ENCODE results near the gene ACSM6. TPM values are rescaled to one million over a fixed set of nuclear protein-coding genes. Genes with fewer than 3 reads are reported as not detected.
"Not testable (repeated sequence)": the region's sequence is repeated elsewhere in the genome, so short reads cannot be mapped to it uniquely, and the experiment has no call there.

The ACSM6 gene
- polyA plus RNA-seq, 1 donor (not counting 4 experiments of a cell fraction or from before 2014, with no cell fraction given), result not detected

DNA sequence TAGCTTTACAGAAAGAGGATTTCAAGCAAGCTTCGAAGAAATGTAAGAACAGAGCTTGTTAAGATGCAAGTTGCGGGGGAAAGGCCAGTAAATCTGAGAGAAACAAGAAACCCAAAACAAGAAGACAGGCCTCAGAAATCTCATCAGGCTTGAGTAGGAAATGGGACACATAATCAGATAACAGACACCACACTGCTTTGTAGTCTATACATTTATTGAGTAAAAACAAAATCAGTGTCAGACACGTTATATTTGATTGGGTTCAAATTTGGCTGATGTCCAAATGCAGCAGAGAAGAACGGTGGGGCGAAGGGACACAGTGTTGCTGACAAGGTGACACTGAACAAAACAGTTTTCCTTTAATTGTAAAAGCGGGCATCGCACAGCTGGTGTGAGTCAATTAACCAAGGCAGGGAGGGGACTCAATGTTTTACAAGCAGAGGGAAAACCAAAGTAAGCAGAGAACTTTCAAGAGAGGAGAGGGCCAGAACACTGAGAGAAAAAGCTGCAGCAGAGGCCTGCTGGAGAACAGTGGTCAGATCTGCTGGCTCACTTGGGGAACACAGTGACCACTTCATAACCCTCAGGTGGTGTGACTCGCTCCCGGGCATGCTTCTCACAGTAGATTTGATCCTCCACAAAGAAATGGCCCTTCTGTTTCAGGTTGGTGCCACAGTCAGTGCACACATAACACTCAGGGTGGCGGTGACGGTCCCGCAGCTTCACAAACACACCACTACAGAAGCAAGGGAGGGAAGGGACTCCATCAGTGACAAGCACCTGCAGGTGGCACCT is 43.5 kb downstream of the ACSM6 start:
- Histone ChIP-seq H3K27ac (ENCODE audit: control insufficient read depth, insufficient read depth, low read length) (peak overlapping the region; percentile 9), H4K20me1 (ENCODE audit: control insufficient read depth, extremely low read depth, insufficient read depth, low read length) (no peaks in the 10 kb centered on the region)
- no peak for DNase-seq (ENCODE audit: low read depth, low spot score)

GRCh38 chr10:95240096-95240495 is 46.1 kb downstream of the ACSM6 start:
- H4K20me1 ChIP-seq (ENCODE audit: control insufficient read depth, extremely low read depth, insufficient read depth, low read length); H3K9ac ChIP-seq (ENCODE audit: control insufficient read depth, extremely low read depth, insufficient read depth, low read length); dilution Hi-C loops (cut with MboI; ENCODE audit: extremely low pct_ligation_motif_present, low sequenced_read_pairs); H3K4me3 ChIP-seq (ENCODE audit: control insufficient read depth in 2 of 3, extremely low read depth in 1 of 3, insufficient read depth in 2 of 3, low read depth in 1 of 3, low read length in 3 of 3); H3K9me1 ChIP-seq (ENCODE audit: control insufficient read depth, extremely low read depth, insufficient read depth, low read length); H3K4me2 ChIP-seq (ENCODE audit: control insufficient read depth, extremely low read depth, insufficient read depth, low read depth, low read length); H2AFZ ChIP-seq (ENCODE audit: control insufficient read depth, low read length); FAIRE-seq; H3K27ac ChIP-seq (ENCODE audit: control insufficient read depth, insufficient read depth, low read length); H3K27me3 ChIP-seq (ENCODE audit: control insufficient read depth, extremely low read depth, insufficient read depth, low read length); DNase-seq (ENCODE audit: low read depth, low spot score); H3K9me3 ChIP-seq (ENCODE audit: control insufficient read depth, low read depth, low read length): not testable (repeated sequence)
- Histone ChIP-seq H3K4me1 (ENCODE audit: control insufficient read depth, extremely low read depth, insufficient read depth, low read length) (peaks cover 11% of the 10 kb centered on the region), H3K79me2 (ENCODE audit: control insufficient read depth, insufficient read depth, low read length) (peaks cover 35% of the 10 kb centered on the region), H3K36me3 (ENCODE audit: control insufficient read depth in 2 of 2, extremely low read depth in 1 of 2, insufficient read depth in 2 of 2, low read length in 2 of 2) (peaks cover 38 to 39% of the 10 kb centered on the region in 2 experiments)

More for the DNA sequence above, 43.5 kb downstream of the ACSM6 start:
- Histone ChIP-seq H3K79me2 (ENCODE audit: control insufficient read depth, insufficient read depth, low read length) (peaks cover 24% of the 10 kb centered on the region), H3K9me1 (ENCODE audit: control insufficient read depth, extremely low read depth, insufficient read depth, low read length) (no peaks in the 10 kb centered on the region), H3K9me3 (ENCODE audit: control insufficient read depth, low read depth, low read length) (no peaks in the 10 kb centered on the region), H3K27me3 (ENCODE audit: control insufficient read depth, extremely low read depth, insufficient read depth, low read length) (no peaks in the 10 kb centered on the region), H3K36me3 (ENCODE audit: control insufficient read depth in 2 of 2, extremely low read depth in 1 of 2, insufficient read depth in 2 of 2, low read length in 2 of 2) (peaks cover 36 to 38% of the 10 kb centered on the region in 2 experiments), H3K4me2 (ENCODE audit: control insufficient read depth, extremely low read depth, insufficient read depth, low read depth, low read length) (no peak overlapping the region), H3K4me1 (ENCODE audit: control insufficient read depth, extremely low read depth, insufficient read depth, low read length) (peaks cover 17% of the 10 kb centered on the region), H3K9ac (ENCODE audit: control insufficient read depth, extremely low read depth, insufficient read depth, low read length) (no peak overlapping the region), H3K4me3 (ENCODE audit: control insufficient read depth in 2 of 3, extremely low read depth in 1 of 3, insufficient read depth in 2 of 3, low read depth in 1 of 3, low read length in 3 of 3) (no peak overlapping the region), H2AFZ (ENCODE audit: control insufficient read depth, low read length) (no peak overlapping the region)
- dilution Hi-C loops (cut with MboI; ENCODE audit: extremely low pct_ligation_motif_present, low sequenced_read_pairs), result no loop called here
- TF ChIP-seq CTCF (optimal IDR thresholded peaks at IDR 0.05 in 1 of 3, IDR thresholded peaks at IDR 0.05 in 1 of 3, conservative IDR thresholded peaks at IDR 0.05 in 1 of 3; ENCODE audit: extremely low read depth in 1 of 3, insufficient read depth in 2 of 3, low read length in 3 of 3) (no peak), EZH2 (IDR thresholded peaks at IDR 0.05; ENCODE audit: low read length) (no peak)
- no peak for FAIRE-seq
